Sciatic nerve (tissue), 2 donors: Measurements from ENCODE around the gene VCAN. TPM values are rescaled to one million over a fixed set of nuclear protein-coding genes. Genes with fewer than 3 reads are reported as not detected.
"Not testable (repeated sequence)": the region's sequence is repeated elsewhere in the genome, so short reads cannot be mapped to it uniquely, and the experiment has no call there.

Experiments
- ATAC-seq: fragments of 200-7000 bp; cut with Tn5 transposase; one replicate; pipeline ENCODE4 v1.9.1; 2020; ENCODE audit warnings: mild to moderate bottlenecking, moderate library complexity
- DNase-seq: peaks from one replicate; pipeline ENCODE4 v3.0.0-alpha.2; 2020; ENCODE audit warnings: low spot score
- intact Hi-C: fragments of 100-400 bp; cut with DNase I; formaldehyde crosslinking; loops from one replicate; pipeline ENCODE4 v1.14.2; 2022
- total RNA-seq: library from RNA; stranded (reverse); fragmentation: NEBNext Ultra II Directional; extraction: Animal tissue kit (Norgen Biotek cat#: 25700); gene quantifications from one replicate; pipeline ENCODE4 v1.2.1, GENCODE V29; 2021
- donor health status: DM: no; HTN: no; CAD: no.
- donor health status: DM: no; HTN: no; CAD: no.

Gene VCAN
- 98.0 TPM for total RNA-seq

DNA sequence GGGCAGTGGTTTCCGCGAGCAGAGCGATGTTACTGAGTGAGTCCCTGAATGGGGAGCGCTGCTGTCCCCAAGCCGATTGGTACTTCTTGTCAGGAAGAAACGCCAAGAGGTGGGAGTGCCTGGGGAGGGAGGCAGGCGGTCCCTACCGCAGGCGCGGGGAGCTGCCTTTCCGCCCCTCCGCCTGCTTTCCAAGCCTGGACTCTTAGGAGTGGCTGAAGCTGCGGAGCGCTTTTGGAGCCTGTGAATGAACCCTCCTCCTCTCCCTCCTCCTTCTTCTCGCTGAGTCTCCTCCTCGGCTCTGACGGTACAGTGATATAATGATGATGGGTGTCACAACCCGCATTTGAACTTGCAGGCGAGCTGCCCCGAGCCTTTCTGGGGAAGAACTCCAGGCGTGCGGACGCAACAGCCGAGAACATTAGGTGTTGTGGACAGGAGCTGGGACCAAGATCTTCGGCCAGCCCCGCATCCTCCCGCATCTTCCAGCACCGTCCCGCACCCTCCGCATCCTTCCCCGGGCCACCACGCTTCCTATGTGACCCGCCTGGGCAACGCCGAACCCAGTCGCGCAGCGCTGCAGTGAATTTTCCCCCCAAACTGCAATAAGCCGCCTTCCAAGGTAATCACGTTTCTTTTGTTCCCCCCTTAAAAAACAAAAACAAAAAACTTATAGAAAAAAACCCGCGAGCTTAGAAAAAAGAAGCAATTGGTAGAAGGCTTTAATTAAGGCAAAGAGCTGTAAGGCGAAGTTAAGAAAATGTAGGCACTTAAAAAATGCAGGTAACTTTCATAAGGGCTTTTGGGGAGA is at the start of gene VCAN:
TSS of gene VCAN (plus strand) at position 340 of the 808 bp plus-strand sequence. CDS start 11,775 bp downstream, outside the sequence.
- ATAC-seq: peak; percentile 63
- DNase-seq: peak; percentile 72
- intact Hi-C loops: loop anchor here (5.0 kb wide), 1 partner anchor 824 kb away; no protein-coding TSS in a partner anchor

GRCh38 chr5:83422284-83422683 is 49.3 kb upstream of the VCAN start:
- intact Hi-C loops: no loop called here
- ATAC-seq (no peak), DNase-seq (no peak)

DNA sequence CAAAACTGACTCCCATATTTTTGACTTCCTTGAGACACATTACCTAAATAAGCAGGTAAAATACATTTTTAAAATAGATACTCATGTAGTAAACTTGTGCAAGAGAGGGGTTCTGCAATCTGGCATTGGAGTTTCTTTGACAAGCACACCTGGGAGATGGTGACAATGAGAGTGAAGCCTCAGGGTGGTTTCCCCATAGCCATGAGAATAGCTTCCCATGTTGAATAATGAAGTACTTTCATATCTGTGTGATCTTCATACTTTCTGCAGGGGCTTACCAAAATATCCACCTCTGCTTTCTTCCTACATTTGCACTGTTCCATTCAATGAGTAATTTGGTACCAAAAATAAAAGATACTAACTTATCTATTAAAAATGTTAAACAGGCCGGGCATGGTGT is 44.7 kb upstream of the VCAN start:
- DNase-seq: no peak
- ATAC-seq: no peak
- intact Hi-C loops: no loop called here

GRCh38 chr5:83428126-83428525 is 43.4 kb upstream of the VCAN start:
- ATAC-seq (no peak), DNase-seq (no peak)
- intact Hi-C loops: no loop called here

DNA sequence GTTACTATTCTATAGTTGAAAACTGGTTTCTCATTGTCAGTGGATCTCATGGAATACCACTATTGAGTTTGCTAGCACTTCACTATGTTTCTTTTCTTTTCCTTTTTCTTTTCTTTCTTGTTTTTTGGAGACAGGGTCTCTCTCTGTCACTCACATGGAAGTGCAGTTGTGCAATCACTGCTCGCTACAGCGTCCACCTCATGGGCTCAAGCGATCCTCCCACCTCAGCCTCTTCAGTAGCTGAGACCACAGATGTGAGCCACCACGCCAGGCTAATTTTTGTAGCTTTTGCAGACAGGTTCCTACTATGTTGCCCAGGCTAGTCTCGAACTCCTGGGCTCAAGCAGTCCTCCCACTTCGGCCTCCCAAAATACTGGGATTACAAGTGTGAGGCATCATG is 42.7 kb upstream of the VCAN start:
- intact Hi-C loops: no loop called here
- DNase-seq (no peak), ATAC-seq (no peak)

GRCh38 chr5:83430130-83431010 is 41.2 kb upstream of the VCAN start:
- DNase-seq (peak; percentile 67), ATAC-seq (peak; percentile 80)
- intact Hi-C loops: no loop called here

GRCh38 chr5:83433891-83434290 is 37.7 kb upstream of the VCAN start:
- DNase-seq (no peak), ATAC-seq (no peak)
- intact Hi-C loops: no loop called here

GRCh38 chr5:83434946-83435345 is 36.6 kb upstream of the VCAN start:
- intact Hi-C loops: no loop called here
- ATAC-seq (peak; percentile 62), DNase-seq (no peak)

- no peak for ATAC-seq
- no peak for DNase-seq
- intact Hi-C loops: no loop called here
Measured at GRCh38 chr5:83436276-83436675, 35.3 kb upstream of the VCAN start.

DNA sequence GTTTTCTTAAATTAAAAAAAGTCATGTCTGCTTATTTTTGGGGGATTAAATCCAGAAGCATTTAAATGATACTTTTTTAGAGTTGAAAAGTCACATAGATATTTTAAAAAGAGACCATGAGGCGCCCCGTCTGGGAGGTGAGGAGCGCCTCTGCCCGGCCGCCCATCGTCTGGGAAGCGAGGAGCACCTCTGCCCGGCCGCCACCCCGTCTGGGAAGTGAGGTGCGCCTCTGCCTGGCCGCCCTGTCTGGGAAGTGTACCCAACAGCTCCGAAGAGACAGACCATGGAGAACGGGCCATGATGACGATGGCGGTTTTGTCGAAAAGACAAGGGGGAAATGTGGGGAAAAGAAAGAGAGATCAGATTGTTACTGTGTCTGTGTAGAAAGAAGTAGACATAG is 33.8 kb upstream of the VCAN start:
- DNase-seq, ATAC-seq, intact Hi-C loops: not testable (repeated sequence)

DNA sequence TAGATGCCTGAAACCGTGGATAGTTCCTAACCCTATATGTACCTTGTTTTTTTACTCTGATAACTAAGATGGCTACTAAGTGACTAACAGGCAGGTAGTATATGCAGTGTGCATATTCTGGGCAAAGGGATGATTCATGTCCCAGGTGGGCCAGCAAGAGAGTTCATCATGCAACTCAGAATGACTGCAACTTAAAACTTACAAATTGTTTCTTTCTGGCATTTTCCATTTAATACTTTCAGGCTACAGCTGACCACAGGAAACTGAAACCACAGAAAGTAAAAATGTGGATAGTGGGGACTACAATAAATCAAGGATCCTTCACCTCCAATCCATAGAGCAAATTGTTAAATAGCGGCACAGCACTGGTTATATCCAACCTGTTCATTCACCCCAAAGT is 30.7 kb upstream of the VCAN start:
- no peak for DNase-seq
- intact Hi-C loops: no loop called here
- no peak for ATAC-seq

DNA sequence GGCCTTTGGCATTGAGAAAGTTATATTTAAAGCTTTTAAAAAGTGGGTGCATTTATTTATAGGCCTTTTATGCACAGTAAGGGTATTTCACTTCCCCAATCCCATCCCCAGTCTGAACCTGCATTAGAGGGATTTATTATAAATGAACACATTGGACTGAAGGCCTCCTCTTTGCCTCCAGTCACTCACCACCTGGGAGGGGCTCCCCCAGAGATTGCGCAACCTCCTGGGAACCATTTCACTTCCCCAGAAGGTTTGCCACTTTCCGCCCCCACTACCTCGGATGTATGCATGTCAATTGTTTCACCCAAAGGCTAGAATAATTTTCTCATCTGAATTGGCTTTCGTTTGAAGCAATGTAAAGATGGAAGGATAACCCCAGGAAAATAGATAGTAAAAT is 29.8 kb upstream of the VCAN start:
- no peak for ATAC-seq
- no peak for DNase-seq
- intact Hi-C loops: no loop called here

- no peak for ATAC-seq
- intact Hi-C loops: no loop called here
- DNase-seq: no peak
Measured at GRCh38 chr5:83443534-83443933, 28.0 kb upstream of the VCAN start.

DNA sequence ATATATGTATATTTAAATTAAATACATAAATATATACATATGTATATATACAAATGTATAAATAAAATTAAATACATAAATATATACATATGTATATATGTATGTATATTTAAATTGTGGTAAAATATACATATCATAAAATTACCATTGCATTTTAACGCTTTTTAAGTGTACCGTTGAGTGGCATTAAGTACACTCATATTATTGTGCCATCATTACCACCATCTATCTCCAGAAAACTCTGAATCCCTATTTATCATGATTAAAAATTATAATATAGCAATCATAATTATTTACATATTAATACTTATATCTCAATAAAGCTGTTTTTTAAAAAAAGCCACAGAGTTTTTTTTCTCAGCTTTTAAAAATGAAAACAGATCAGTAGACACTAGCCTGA is 27.1 kb upstream of the VCAN start:
- intact Hi-C loops: no loop called here
- no peak for DNase-seq
- ATAC-seq: no peak

DNA sequence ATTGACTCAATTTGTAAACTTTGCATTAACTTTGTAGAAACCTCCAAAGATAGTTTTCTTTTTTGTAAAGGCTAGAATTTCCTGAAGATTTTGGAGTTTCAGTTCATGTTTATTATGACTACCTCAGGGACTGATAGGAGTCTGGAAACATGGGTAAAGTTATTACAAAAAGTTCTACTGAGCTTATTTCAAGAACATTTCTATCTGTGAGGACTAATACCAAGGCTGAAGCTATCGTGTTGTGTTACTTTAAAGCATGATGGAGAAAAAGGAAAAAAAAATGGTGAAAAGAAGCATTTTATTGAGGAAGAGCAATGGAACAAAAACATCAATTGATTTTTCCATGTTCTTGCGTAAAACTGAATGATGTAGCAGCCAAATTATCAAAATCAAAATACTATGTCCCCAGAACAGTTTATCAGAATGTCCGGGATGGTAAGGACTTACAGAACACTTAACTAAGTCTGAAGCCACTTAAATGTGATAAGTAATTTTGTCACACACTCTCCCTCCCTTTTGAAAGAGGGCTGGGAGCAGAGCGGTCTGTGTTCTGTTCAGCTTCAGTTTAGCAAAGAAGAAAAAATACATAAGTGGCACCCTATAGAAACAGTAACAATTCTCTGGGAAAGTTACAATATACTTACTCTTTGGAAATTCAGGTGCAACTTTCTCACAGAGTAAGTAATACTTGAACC is 25.1 kb upstream of the VCAN start:
- DNase-seq (no peak), ATAC-seq (no peak)
- intact Hi-C loops: no loop called here

DNA sequence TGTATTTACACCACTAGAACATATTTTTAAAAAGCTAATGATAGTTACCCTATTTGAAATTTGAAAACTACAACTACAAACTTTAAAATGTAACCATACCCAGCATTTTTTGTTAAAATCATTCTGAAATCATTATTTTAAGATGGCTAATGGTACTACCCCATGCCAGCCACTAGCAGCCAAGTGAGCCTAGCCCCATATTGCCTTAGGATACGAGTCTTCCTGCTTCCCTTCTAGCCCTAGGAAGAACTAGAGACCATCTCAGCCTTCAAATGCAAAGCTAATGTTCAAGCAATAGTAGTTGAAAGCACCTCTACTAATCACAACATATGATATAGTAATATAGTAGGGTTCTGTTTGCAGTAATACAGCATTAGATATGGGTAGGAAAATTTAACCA is 24.0 kb upstream of the VCAN start:
- no peak for DNase-seq
- intact Hi-C loops: no loop called here
- no peak for ATAC-seq

DNA sequence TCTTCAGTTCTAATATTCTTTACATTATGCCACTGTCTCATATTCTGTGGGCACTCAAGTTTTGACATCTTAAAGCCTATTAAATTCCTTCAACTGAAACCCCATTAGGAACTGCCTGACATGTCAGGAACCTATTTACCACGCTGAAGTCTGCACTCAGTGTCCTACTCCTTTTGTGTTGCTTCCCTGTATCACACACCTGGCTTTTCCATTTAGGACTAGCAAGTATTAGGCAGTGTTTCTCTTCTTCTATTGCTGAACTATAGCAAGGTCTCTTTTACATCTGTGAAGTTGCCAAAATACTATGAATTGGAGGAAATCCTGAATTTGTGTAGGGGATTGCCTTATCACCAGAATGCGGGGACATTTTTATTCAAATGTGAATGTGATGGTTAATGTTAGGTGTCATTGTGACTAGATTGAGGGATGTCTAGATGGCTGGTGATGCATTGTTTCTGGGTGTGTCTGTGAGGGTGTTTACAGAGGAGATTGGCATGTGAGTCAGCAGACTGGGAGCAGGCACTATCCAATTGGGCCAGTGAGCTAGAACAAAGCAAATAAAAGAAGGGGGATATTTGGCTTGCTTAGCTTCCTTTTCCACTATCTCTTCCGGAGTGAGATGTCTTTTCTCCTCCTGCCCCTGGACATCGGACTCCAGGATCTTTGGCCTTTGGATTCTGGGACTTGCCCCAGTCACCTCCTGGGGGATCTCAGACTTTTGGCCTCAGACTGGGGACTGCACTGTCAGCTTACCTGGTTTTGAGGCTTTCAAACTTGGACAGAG is 21.2 kb upstream of the VCAN start:
- DNase-seq (no peak), ATAC-seq (no peak)
- intact Hi-C loops: no loop called here

GRCh38 chr5:83450967-83451248 is 20.6 kb upstream of the VCAN start:
- ATAC-seq (no peak), DNase-seq (no peak)
- intact Hi-C loops: no loop called here

- no peak for DNase-seq
- intact Hi-C loops: no loop called here
Measured at GRCh38 chr5:83451955-83452354, 19.6 kb upstream of the VCAN start.

More at GRCh38 chr5:83451955-83452354, 19.6 kb upstream of the VCAN start:
- no peak for ATAC-seq
